Hindlimb muscle (tissue), 1 donor: ENCODE results near the gene SPRY4. TPM values are rescaled to one million over a fixed set of nuclear protein-coding genes. Genes with fewer than 3 reads are reported as not detected.
"Not testable (repeated sequence)": the region's sequence is repeated elsewhere in the genome, so short reads cannot be mapped to it uniquely, and the experiment has no call there.

Experiments
- DNase-seq: peaks from one replicate; pipeline ENCODE4 v3.0.0-alpha.2; 2013
- polyA plus RNA-seq: library from polyadenylated mRNA; unstranded; fragments of 120-200 nt; gene quantifications from one replicate; pipeline ENCODE4 v1.2.1, GENCODE V29; 2013; ENCODE audit not compliant: insufficient read length

SPRY4 gene
- polyA plus RNA-seq, 1 donor, result 47.3 TPM

DNA sequence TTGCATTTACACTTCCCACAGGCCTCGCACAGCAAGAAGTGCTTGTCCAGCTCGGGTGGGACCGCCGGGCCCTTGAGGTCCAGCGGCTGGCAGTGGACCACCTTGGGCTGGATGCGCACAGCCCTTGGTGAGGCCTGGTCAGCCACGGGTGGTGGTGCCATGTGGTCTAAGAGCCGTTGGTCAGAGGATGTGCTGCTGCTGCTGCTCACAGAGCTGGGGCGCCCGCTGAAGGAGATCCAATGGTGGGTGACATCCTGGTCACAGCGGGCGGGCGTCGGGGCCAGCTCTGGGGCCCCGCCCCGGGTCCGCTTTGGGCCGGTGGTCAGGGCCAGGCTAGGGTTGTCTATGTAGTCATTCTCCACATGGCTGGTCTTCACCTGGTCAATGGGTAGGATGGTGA lies 10.2 kb downstream of the SPRY4 start:
- no peak for DNase-seq

DNA sequence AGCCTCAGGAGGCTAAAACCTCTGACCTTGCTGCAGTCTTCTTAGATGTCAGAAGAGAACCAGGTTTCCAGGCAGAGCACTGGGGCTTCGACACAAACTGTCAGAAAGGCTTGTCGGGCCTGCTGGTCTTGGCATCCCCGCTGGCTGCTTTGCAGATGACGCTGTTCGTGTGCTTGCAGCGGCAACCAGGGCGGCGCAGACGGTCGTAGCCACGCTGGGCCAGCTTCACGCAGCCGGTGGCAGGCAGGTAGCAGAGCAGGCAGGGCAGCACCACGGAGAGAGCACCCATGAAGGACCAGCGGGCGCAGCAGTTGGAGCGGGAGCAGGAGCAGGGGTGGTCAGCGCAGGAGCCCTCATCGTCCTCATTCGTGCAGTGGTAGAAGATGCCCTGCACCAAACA lies 10.7 kb downstream of the SPRY4 start:
- DNase-seq, result no peak

DNA sequence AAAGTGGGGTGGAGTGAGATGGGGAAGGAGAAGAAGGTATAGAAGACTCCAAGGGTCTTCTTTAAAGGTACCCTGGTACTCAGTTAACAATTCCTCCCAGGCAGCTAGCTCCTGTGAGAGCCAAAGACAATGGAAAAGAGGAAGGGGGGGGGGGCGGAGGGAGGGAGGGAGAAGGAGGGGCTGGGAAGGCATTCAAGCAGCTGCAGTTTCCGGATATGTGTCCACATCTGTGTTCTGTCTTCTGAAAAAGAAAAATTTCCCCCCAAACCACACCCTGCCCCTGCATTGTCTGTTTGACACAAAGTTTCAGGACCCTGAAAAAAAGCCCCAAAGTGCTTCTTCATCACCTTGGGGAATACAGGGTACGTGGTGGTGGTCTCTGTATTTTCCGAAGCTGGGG lies 11.1 kb downstream of the SPRY4 start:
- peak; percentile 79 for DNase-seq

GRCh38 chr5:142313275-142313674 lies 11.5 kb downstream of the SPRY4 start:
- no peak for DNase-seq

DNA sequence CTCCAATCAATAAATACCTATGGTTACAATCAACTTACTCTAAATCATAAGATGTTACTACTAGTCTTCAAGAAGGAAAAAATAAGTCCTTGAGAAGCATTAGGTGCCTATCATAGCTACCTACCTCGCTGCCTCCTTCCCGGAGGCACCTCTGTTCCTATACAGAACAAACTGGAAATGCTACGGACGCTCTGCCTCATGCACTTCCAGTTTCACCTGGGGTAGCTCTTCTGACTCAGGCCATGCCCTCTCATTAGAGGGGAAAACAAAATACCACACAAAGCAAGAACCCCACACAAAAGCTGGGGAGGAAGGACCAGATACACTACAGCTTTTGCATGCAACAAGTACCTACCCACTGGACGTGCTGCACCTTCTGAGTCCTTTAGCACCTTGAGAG lies 12.4 kb downstream of the SPRY4 start:
- no peak for DNase-seq

- no peak for DNase-seq
Measured at GRCh38 chr5:142311725-142312124, 13.1 kb downstream of the SPRY4 start.

DNA sequence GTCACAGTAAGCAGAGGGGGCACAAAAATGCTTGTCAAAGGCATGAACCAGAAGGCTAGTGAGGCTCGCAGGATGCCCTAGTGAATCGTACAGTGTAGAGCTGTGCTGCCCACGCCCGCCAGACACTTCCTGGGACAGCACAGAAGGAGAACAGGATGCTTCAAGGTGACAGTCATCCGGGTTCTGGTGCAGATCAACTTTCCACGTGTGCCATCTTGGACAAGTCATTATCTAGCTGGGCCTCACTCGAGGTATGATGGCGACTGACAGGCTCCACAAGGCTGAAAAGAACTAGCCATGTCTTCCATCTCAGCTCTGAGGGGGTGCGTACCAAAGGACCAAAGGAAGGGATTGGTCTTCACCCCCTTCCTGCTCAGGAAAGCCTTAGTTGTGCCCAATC lies 14.0 kb downstream of the SPRY4 start:
- DNase-seq, result no peak

- DNase-seq, result no peak
Measured at GRCh38 chr5:142309747-142310318, 15.0 kb downstream of the SPRY4 start.

DNA sequence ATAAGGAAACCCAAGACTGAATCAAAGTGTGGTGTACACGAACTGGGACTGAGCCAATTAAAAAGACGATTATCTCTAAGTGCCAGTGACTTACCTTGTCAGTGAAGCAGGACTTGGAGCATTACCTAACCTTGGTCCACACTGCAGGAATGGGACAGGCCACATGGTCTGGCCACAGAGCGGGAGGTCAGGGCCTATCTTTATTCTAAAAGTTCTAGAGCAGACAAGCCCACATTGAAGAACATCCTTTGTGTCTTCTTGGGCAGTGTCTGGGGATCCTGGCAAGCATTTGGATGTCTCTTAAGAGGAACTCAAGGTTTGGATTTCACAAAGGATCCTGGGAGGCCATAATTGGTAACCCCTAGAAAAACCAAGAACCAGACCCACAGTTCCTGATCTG lies 16.5 kb downstream of the SPRY4 start:
- no peak for DNase-seq

DNA sequence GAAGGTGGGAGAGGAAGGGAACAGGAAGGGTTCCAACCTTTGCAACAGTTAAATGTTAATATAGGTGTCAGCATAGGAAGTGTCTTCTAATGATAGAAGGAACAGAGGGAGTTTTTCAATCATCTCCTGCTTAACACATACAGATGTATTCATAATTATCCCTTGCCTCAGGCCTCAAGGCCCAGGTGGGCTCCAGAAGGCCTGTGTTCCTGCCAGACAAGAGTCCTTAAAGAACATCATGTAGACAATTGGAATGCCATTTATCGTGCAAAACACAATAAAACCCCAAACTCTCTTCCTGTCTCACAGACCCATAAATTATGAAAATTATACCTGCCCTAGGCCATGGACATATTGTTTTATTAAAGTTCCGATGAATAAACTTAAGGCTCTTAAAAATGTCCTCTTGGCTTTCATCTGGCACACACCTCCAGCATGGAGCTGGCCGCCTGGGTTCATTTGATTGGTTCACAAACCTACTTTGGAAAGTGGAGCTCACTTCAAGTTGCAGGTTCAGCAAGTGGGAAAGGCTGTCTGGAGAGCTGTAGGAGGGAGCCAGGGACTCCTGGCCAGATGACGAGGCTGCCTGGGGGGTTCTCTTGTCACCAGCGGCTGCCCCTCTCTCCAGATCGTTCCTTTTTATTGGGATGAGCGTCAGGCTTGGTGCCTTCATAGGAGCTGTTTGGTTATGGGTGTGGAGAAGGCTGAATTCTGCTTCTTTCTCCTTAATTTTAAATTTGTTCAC lies 17.5 kb downstream of the SPRY4 start:
- no peak for DNase-seq

GRCh38 chr5:142306077-142306502 lies 18.7 kb downstream of the SPRY4 start:
- DNase-seq, result no peak

GRCh38 chr5:142305211-142305610 lies 19.6 kb downstream of the SPRY4 start:
- no peak for DNase-seq

DNA sequence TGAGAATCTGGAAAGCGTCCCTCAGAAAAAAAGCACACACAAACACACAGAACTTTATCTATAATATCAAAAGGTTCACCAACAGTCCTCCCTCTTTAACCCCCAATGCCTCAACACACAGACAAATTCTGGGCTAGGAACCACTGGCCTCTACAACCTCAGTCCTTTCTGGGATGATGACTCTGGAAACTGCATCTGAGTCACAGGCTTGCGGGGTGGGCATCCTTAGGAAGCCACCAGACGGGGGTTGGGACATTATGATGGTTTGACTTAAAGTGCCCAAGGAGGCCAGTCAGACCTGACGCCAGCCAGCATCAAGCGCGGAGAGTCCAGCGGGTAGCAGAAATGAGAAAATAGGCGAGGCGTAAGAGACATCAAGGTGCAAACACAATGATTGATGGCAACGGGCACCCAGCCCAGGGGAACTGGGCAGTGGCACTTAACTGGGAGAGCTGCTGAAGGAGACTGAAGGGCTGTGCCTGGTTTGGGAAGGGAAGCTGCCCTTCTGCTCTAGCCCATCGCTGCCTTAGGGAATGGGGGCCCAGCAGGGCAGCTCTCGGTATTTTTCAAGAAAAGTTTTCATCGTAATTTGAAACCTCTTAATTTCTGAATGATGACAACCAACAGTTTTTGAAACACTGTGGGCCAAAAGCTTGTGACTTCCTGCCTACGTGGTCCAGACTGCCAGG lies 20.7 kb downstream of the SPRY4 start:
- DNase-seq, result no peak

- DNase-seq, result no peak
Measured at GRCh38 chr5:142303565-142303964, 21.3 kb downstream of the SPRY4 start.

GRCh38 chr5:142301540-142301939 lies 23.3 kb downstream of the SPRY4 start:
- DNase-seq, result no peak

DNA sequence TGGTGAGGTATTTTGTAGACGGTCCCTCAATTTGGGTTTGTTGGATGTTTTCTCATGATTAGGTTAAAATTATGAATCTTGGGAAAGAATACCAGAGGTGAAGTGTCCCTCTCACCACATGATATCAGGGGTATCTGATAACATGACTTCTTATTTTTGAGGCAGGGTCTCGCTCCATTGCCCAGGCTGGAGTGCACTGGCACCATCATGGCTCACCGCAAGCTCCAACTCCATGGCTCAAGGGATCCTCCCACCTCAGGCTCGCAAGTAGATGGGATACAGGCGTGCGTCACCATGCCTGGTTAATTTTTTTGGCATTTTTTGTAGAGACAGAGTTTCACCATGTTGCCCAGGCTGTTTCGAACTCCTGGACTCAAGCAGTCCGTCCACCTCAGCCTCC lies 24.1 kb downstream of the SPRY4 start:
- DNase-seq, result no peak

- DNase-seq, result no peak
Measured at GRCh38 chr5:142298789-142299188, 26.0 kb downstream of the SPRY4 start.

DNA sequence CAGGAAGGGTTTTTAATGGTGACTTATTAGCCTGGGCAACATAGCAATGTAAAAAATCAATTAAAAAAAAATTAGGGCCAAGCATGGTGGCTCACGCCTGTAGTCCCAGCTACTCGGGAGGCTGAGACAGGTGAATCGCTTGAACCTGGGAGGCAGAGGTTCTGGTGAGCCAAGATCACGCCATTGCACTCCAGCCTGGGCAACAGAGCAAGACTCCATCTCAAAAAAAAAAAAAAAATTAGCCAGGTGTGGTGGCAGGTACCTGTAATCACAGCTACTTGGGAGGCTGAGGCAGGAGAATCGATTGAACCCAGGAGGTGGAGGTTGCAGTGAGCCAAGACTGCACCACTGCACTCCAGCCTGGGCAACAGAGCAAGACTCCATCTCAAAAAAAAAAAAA lies 27.0 kb downstream of the SPRY4 start:
- not testable (repeated sequence) for DNase-seq

DNA sequence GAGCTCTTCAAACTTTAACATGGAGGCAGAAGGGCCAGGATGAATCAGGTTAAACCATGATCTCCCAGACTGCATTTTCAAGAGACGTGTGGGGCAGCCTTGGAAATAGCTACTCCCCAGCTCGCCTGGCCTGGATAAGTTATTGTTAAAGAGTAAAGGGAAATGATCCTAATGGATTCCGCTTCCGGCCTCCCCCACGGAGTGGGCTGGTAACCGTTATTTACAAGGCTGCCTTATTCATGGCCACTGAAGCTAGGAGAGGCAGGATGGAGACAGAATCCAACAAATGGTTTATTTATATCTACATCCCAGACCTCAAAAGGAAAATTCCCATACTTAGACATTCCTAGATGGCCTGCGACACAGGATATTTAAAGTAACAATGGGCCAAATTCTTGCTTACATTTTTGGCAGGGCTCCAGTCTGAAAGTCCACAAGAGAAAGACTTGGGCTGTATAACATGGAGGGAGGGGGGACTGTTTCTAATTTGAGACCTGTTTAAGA lies 27.9 kb downstream of the SPRY4 start:
- peak; percentile 70 for DNase-seq

DNA sequence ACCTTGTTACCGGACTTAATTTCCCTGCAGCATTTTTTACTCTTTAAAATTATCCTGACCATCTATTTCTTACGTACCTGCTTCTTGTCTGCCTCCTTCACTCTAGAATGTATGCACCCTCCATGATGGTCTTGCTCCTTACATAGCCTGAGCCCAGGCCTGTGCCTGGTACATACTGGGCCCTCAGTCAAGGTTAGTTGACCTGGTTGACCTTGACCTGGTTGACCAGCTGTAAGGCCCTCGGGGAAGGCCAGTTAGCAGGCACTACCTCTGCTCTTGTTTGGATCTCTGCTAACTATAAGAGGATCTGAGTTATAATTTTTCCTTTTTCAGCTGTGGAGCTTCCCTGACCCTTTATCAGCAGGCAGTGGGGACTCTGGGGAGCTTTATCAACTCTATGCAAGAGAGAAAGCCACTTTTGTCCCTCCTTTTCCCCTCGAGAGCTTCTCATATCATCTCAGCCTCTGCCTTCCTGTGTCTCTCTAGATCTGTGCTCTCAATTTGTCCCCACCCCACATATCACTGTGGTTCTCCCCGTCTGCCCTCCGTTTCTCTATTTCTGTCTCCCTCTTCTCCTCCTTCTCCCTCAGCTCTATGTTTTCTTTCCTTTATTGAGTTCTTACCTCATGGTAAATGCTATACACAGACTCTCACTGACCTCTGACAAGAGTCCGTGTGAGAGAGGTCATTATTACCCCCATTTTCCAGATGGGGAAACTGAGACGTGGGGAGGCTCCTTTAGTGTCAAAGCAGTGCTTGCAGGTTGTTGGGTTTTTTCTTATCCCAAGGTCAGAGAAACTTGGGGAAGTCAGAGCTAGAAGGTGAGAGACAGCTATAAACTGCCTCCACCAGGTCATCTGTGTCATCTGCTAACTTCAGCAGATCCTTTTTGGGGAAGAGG lies 28.6 kb downstream of the SPRY4 start:
- no peak for DNase-seq

DNA sequence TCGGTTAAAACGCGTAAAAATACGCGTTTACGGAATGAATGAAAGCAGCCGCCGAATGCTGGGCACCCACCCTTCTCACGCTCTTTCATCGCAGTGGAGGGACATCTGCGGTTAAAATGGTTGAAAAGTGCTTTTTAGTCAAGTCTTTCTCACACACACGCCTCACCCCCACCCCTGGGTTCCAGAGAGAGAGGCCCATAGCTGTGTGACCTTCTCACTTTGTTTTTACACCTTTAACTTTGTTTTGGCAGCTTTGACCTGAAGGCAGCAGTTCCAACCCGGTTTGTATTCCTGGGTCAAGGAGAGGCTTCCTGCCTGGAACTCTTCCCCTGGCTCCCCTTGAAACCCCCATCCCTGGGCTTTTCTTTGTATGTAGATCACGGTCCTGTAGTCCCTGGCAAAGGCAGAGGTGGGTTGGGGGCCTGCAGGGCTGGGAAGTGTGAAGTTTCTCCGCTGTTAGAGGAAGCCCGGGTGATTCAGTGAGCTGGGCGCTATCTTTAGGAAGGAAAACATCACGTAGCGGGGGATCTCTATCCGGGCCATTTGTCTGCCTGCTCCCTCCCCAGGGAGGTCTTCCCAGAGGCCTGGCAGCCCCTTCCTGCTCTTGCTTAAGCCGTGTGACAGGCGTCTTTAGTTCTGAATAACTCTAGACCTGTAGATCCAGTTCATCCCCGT lies 29.6 kb downstream of the SPRY4 start:
- DNase-seq, result no peak

- DNase-seq, result no peak
Measured at GRCh38 chr5:142293486-142293885, 31.3 kb downstream of the SPRY4 start.
